Measurements from ENCODE around the gene ETF1. TPM values are rescaled to one million over a fixed set of nuclear protein-coding genes. Genes with fewer than 3 reads are reported as not detected.

ETF1 gene
- total and polyA plus RNA-seq, 9 of the 15 experiments (the other 6 are each of a cell fraction or from before 2014, with no cell fraction given), result 53.7 to 209 (median 164) TPM

DNA sequence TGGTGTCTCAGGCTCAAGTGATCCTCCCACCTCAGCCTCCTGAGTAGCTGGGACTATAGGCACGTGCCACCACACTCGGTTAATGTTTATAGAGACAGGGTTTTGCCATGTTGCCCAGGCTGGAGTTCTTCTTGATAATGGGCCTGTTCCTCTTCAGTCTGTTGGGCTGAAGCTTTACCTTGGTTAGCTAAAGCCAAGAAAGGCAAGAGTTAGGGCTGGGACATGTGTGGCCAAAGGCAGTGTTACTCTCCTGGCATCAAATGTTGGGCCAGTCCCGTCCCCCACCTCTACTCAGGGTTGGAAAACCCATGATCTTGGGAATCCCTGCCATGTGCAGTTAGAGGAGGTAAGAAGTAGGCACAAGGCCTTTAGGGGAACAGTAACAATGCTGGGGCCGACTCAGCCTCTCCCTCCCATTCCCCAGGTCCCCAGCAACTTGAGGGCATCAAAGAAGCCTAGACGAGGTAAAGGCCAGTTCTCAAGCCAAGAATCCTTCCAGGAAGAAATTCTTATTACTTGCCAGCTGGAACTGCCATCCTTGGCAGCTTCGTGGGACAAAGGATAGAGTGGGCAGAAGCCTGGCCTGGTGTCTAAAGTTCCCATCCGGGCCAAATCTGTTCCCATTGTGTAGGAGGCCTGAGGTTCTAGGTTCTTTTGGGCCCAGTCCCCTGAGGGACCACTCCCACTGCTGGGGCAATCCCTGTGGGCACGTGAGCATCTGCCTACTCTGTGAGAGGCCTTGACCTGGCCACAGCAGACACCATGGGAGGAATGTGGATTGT lies 73.3 kb downstream of the ETF1 start (continued):
- TF ChIP-seq PML (IDR thresholded peaks at IDR 0.05; ENCODE audit: low read length) (peak; percentile 46; the same call in 1 of the 2 replicates), ZSCAN29 (IDR thresholded peaks at IDR 0.05) (peak; percentile 71; the same call in 1 of the 2 replicates), FOXJ2 (tag; IDR thresholded peaks at IDR 0.05) (peak; percentile 55; the same call in 1 of the 2 replicates), DDX20 (tag; IDR thresholded peaks at IDR 0.05; ENCODE audit: low read depth) (no peak), ZBTB8A (IDR thresholded peaks at IDR 0.05; ENCODE audit: partially characterized antibody) (no peak), LEF1 (IDR thresholded peaks at IDR 0.05) (peak; percentile 60), SRSF3 (IDR thresholded peaks at IDR 0.05; ENCODE audit: insufficient read depth, low read length) (no peak), FOXP4 (CRISPR knock-in tag; IDR thresholded peaks at IDR 0.05; ENCODE audit: borderline replicate concordance) (no peak), MCM2 (IDR thresholded peaks at IDR 0.05; ENCODE audit: low read depth) (no peak), TGIF2 (CRISPR knock-in tag; IDR thresholded peaks at IDR 0.05) (0 out of 2 replicates have a peak, but pooled peaks have one; percentile 20), HNRNPL (IDR thresholded peaks at IDR 0.05; ENCODE audit: low read depth, low read length) (no peak), ATF4 (CRISPR knock-in tag; IDR thresholded peaks at IDR 0.05) (no peak), GATAD2A (IDR thresholded peaks at IDR 0.05) (no peak), ZNF23 (CRISPR knock-in tag; IDR thresholded peaks at IDR 0.05) (no peak), NEUROD1 (IDR thresholded peaks at IDR 0.05; ENCODE audit: borderline replicate concordance, low read depth, low read length, partially characterized antibody) (no peak)
- TF ChIP-seq, protein P1, sequence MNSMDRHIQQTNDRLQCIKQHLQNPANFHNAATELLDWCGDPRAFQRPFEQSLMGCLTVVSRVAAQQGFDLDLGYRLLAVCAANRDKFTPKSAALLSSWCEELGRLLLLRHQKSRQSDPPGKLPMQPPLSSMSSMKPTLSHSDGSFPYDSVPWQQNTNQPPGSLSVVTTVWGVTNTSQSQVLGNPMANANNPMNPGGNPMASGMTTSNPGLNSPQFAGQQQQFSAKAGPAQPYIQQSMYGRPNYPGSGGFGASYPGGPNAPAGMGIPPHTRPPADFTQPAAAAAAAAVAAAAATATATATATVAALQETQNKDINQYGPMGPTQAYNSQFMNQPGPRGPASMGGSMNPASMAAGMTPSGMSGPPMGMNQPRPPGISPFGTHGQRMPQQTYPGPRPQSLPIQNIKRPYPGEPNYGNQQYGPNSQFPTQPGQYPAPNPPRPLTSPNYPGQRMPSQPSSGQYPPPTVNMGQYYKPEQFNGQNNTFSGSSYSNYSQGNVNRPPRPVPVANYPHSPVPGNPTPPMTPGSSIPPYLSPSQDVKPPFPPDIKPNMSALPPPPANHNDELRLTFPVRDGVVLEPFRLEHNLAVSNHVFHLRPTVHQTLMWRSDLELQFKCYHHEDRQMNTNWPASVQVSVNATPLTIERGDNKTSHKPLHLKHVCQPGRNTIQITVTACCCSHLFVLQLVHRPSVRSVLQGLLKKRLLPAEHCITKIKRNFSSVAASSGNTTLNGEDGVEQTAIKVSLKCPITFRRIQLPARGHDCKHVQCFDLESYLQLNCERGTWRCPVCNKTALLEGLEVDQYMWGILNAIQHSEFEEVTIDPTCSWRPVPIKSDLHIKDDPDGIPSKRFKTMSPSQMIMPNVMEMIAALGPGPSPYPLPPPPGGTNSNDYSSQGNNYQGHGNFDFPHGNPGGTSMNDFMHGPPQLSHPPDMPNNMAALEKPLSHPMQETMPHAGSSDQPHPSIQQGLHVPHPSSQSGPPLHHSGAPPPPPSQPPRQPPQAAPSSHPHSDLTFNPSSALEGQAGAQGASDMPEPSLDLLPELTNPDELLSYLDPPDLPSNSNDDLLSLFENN (IDR thresholded peaks at IDR 0.05; ENCODE audit: low read depth in 2 of 2, low read length in 2 of 2), result peak in 1 of 2 experiments; percentile 45; a peak in 1 of 4 replicates
- TF ChIP-seq, protein P2, sequence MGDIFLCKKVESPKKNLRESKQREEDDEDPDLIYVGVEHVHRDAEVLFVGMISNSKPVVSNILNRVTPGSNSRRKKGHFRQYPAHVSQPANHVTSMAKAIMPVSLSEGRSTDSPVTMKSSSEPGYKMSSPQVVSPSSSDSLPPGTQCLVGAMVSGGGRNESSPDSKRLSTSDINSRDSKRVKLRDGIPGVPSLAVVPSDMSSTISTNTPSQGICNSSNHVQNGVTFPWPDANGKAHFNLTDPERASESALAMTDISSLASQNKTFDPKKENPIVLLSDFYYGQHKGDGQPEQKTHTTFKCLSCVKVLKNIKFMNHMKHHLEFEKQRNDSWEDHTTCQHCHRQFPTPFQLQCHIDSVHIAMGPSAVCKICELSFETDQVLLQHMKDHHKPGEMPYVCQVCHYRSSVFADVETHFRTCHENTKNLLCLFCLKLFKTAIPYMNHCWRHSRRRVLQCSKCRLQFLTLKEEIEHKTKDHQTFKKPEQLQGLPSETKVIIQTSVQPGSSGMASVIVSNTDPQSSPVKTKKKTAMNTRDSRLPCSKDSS (IDR thresholded peaks at IDR 0.05; ENCODE audit: low read depth, partially characterized antibody), result no peak
- TF ChIP-seq, protein P3, sequence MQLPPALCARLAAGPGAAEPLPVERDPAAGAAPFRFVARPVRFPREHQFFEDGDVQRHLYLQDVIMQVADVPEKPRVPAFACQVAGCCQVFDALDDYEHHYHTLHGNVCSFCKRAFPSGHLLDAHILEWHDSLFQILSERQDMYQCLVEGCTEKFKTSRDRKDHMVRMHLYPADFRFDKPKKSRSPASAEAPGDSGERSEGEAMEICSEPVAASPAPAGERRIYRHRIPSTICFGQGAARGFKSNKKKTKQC (CRISPR knock-in tag; IDR thresholded peaks at IDR 0.05), result peak; percentile 72; the same call in 1 of the 2 replicates
